Middle frontal gyrus (tissue), 1 donor: ENCODE results near the gene KLF15.
"Not testable (repeated sequence)": the region's sequence is repeated elsewhere in the genome, so short reads cannot be mapped to it uniquely, and the experiment has no call there.

Experiments used
- DNase-seq: peaks from one replicate; pipeline ENCODE4 v3.0.0-alpha.2; 2015; ENCODE audit warnings: low spot score; ENCODE audit errors: extremely low spot score

The KLF15 gene

DNA sequence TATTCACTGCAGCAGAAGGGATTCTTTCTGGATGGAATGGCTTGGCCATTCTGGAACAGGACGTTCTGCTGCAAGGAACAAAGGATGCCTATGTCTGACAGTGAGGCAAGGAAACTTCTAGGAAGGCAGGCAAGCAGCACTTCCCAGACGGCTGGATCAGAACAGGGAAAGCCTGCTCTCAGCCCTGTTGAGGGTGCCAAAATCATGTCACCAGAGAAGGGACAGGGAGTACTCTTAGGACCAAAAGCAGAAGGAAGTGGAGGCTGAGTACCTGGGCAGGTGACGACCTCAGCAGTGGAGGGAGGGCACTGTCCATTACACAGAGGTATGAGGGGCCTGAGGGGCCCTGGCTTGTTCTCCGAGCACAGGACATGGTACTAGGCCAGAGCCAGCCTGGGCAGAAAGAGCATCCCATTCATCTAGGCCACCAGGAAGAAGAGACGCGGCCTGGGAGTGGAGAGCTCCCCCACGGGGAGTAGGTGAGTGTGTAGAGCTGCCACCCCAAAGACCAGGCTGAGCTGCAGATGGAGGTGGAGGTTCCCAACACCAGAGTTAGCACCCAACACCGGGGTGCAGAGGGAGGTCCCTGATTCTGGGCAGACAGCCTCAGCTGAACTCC, 9.6 kb downstream of the KLF15 start:
- no peak for DNase-seq

DNA sequence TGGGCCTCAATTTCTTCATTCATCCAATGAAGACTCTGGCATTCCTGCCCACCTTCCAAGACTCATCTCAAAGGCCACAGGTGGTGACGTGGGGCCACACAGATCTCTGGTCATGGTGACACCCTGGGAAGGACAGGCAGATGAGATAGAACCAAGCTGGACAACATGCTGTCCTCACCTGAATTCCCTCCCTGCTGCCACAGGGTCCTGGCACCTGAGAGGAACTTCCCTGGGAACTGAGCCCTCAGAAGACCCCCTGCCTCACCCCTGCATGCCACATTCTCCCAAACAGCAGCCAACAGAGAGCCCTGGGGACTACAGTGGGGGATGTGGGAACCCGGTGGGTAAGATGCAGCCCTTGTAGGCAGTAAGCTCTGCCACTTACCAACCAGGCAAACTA, 10.7 kb downstream of the KLF15 start:
- no peak for DNase-seq

DNA sequence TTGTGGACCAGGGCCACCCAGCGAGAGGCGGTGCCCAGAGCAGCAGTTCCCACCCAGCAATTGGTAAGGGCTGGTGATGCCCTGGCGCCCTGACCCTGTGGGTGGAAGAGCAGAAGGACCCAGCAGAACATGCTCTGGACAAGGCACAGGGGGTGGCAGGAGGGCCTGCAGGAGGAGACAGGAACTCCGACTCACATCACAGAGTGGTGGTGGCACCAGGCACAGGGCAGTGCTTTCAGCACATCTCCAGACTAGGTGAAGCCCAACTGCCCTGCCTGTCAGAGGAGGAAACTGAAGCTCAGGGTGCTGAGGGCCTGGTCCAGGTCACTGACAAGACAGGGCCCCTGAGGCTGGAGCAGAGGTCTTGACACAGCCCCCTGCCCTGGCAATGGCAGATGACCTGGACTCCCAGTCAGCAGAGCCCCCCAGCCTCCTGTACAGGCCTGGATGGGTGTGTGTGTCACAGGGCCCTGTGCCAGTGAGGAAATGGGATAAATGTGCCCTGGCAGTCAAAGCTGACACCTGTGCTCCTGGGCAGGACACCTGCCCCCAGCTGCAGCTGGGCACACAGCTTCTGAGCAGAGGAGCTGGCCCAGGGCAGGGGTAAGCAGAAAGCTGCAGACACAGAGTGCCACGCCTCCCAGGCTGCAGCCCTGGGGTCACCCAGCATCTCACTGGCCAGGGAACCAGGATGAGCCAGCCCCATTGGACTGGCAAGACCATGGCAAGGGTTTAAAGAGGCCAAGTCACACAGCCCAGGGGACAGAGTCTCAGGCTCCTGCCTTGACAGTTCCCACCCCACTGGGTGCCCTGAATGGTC, 11.4 kb downstream of the KLF15 start:
- no peak for DNase-seq

DNA sequence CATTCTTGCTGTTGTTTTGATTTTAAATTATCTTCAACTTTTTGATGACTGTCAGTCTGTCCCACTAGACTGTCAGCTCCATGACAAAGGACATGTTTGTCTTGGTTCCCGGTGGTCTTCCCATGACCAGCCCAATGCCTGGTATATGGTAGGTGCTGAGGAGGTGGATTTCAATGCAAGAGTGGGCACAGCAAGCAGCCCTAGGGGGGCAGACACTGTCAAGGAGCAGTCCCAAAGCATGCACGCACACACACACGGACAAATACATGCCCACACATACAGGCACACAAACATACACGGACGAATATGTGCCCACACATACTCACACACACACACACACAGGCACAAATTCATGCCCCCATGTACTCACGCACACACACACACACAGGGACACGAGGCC, 12.0 kb downstream of the KLF15 start:
- no peak for DNase-seq

DNA sequence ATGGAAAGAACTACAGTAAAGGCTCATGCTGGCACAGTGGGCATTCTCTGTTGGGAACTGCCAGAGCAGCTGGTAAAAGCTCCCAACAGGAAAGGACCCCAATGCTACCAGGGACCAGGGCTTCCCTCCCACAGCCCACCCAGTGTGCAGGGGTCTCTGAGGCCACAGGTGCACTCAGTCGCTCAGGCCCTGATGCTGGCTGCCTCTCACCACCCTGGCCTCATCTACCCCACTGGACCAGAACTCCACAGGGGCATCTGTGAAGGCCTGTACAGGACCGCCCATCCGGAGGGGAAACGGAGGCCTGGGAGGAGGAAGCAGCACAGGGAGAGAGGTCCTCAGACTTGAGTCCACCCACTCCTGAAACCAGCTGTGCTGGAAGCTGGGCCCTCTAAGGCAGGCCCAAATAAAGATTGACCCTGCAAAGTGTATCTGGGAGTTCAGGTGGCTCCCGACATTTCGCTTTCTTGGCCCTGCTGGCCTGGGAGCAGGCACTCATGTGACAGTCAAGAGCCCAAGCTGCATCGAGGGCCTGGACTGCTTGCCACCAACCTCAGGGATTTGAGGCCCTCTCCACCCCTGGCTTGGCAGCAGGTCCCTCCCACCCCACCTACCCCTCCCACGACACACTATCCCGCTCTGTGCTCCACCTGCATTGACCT, 12.7 kb downstream of the KLF15 start:
- no peak for DNase-seq

DNA sequence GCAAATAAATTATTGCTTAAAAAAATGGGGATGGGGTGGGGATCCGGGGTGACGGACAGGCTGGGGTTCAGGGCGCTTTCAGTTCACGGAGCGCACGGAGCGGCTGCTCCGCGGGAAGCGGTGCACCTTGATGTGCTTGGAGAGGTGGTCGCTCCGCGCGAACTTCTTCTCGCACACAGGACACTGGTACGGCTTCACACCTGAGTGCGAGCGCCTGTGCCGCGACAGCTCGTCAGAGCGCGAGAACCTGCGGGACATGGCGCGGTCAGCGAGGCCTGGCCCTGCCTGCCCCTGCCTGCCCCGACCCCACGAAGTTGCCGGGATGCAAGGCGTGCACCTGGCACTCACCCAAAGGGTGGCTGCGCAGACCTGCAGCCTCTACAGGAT, 13.6 kb downstream of the KLF15 start:
- DNase-seq = no peak

DNA sequence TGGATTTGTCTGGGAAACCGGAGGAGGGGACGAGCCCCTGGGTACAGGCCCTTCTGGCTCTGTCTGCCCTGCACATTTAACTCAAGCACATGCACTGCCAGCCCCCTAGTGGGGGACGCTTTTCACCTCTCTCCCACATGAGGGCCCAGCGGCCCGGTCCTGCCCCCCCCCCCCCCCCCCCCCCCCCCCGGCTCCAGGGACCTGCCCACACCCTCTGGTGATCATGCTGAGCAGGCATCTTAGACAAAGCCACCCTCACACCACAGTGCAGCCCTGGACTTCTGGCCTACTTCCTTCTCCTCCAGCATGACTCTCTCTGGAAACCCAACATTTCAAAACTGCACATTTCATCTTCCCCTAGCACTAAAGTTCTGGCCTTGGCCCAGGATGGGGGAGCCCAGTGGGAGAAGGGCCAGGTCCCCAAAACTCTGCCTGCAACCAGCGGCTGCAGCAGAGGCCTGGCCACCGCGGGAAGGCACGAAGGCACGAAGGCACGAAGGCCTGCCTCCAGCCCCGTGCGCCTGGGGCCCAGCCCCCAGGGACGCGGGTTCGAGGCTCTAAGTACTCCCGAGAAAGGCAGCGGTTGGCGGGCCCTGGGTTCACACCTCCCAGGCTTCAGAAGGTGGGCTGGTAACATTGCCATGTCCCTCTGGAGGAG, 14.1 kb downstream of the KLF15 start:
- no peak for DNase-seq

DNA sequence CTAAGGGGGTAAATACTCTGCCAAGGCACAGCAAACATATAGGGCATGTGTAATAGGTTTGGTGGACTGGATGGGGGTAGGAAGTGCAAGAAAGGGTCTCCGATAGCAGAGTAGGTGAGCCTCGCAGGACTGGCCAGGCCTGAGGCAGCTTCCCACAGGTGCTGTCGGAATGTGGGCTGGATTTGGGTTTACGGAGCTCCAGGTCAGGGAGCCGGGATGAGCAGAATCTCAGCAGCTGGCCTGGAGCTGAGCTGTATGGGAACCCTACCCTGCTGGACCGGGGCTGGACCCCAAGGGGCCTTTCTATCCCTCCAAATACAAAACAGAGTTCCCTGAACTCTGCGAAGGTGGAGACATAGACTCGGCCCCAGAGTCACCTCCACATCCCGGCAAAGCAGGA, 15.0 kb downstream of the KLF15 start:
- DNase-seq = no peak

DNA sequence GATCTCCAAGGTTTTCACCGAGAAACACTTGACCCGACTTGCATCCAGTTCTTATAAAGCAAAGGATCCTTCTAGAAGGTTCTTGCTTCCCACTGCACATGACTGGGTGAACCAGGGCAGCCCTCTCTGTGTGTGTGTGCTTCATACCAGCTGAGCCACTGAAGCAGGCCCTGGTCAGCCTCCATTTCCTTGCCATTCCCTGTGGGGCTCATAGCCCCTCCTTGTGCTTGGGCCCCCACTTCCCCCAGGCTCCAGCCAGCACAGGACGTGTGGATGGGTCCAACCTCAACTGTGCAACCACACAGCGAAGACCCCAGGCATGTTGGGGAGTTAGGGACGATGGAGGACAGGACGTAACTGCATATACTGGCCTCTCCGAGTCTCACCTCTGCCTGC, 15.5 kb downstream of the KLF15 start:
- DNase-seq = no peak

DNA sequence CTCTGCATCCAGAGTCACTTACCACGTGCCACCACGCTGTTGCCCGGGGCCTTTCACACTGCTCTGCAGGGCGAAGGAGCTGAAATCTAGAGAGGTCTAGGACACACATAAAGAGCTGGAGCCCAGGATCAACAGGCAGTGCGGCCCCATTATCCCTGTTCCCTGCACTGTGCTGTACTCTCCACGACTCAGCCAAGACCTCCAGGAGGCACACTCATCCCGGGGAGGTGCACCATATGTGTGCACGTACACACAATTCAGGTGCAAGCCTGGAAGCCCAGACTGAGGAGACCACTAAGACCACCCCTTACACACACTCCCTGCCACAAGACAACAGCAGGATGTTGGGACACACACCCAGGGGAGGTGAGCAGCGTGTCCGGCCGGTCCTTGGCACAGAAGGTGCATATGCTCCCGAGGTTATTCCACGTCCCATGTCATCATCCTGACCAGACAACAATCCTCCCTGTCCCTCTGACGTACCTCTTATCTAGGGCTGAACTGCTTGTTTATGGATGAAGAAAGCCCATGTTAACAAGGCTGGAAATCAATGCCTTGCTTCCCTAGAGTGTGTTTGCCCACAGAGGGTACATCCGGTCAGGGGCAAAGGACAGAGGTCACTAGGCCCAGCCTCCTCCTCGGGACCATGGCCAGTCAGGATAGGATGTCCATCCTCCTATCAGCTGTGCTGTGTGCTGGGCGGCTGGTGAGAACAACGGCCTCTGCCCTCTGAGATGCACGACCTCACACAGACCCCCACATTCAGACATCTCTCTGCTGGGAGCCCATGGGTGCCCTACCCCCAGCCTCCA, 16.1 kb downstream of the KLF15 start:
- no peak for DNase-seq

DNA sequence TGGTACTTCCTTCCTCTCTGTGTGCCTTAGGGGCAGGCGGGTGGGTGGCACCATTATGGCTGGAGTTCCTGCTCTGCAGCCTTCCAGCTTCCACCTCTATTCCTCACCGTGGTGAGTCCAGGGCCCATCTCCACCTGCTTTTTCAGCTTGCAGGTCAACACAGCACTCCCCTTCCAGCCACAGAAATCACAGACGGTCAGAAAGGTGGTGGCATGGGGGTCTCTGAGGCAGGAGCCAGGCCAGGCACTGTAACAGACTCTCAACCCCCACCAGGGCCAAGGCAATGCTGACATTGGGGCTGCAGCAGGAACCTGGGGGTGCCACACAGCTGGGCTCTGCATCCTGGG, 16.6 kb downstream of the KLF15 start:
- DNase-seq = no peak

DNA sequence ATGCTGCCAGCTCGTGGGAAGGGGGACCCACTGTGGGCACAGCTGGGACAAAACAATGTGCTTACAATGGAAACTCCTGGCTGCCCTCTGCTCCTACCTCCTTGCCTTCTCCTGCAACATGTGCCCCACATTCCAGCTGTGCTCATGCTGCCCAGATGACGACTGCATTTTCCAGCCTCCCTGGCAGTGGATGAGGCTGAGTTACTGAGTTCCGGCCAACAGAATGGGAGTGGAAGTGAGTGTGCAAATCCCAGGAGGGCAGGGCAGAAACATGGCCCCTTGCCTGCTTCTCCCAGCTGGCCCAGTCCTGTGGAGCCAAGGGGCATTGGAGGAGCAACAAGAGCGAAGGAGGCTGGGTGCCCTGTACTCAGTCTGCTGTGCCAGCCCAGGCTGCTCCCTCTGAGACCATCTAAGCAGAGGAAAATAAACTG, 17.1 kb downstream of the KLF15 start:
- DNase-seq = no peak

DNA sequence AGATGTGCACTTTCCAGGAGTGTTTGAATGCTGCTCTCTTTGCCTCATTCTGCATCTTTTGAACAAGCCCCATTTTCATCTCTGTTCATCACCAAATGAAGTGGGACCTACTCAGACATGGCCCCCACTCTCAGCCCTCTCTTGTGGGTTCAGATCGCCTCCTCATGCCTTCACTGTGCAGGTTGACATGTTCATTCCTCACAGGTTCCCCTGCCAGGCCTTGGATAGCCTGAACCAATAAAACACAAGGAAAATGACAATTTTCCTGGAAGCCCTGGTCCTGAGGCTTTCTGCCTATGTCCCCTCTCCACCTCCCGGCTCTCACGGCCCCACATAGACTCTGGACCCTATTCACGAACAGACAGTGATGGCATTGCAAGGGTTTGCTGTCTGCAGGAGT, 17.7 kb downstream of the KLF15 start:
- no peak for DNase-seq

DNA sequence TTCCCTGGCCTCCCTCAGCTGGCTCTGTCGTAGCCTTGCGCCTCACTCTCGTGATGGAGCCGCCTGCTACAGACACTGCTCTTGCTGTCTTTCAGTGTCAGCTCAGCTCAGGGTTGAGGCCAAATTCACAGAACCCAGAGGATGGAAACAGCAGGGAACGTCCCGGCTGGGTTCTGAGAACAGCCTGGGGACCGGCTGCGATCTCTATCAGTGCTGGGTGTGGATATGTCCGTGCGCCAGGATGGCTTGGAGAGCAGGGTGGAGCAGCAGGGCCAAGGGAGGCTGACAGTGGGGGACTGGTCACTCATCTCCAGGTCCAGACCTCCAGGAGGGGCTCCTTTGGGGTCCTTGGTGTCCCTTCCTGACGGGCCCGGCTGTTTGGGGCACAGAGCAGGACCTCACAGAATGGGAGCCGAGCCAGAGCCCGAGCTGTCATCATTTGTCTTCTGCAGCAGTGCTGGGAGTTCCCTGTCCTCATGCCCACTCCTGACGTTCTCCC, 18.4 kb downstream of the KLF15 start:
- no peak for DNase-seq

DNA sequence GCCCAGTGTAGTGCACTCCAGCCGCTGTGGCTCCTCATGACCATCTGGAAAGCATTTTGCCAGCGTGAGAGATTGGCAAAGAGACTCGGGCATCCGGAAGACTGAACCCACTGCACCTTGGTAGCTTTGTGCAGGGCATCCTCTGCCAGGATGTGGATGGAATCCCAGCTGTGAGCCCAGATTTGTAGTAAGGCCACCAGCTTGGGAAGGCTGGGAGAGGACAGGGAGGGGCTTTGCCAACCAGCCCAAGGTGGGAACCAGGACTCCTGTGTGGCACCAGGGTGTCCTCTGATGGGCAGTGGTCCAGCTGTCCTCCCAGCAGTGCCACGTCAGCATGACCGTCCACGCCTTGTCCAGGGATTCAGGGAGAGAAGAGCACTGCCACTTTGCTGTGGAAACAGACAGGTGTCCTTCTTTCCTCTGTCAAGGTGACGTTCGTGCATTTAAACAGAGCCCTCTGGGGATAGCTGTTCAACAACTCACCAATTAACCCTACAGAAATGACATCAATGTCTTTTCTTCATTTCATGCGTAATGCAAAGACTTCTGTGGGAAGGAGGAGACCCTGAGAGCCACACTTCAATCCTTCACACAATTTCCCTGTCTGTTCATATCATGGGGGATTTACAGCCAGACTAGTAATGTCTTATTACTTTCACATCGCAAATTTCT, 19.1 kb downstream of the KLF15 start:
- DNase-seq = no peak

DNA sequence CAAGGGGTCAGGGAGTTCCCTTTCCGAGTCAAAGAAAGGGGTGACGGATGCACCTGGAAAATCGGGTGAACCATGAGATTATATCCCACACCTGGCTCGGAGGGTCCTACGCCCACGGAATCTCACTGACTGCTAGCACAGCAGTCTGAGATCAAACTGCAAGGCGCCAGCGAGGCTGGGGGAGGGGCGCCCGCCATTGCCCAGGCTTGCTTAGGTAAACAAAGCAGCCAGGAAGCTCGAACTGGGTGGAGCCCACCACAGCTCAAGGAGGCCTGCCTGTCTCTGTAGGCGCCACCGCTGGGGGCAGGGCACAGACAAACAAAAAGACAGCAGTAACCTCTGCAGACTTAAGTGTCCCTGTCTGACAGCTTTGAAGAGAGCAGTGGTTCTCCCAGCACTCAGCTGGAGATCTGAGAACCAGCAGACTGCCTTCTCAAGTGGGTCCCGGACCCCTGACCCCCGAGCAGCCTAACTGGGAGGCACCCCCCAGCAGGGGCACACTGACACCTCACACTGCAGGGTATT, 25.3 kb downstream of the KLF15 start:
- DNase-seq = not testable (repeated sequence)

DNA sequence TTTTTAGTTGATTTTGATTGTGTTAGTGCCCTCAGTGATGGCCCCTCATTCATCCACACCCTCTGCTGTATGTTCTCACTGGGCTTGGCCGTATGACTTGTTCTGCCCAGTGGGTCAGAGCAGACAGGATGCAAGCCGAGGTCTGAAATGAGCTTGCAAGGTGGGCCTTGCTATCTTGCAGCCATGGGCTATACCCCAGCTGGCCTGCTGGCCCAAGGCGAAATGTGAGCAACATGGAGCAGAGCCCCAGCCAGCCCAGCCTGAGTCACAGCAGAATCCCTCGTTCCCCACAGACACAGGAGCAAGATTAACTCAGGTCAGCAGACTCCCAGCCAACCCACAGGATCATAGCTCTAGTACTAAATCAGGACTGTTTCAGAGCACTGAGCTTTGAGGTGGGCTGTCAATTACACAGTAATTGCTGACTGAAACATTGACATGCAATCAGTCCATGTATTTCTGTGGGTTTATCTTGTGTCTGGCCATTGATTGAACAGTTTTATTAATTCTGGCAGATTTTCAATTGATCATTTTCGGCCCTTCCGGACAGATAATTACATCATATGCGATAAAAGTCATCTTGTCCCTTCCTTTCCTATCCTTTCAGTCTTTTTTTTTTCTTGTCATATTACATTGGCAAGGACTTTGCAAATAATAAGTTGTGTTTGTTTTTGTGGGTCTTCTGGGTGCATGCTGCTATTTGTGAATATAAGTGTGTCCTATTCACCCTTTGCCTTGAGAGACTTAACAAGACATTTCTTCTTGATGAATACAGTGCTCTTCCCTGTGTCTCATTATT, 27.1 kb downstream of the KLF15 start:
- DNase-seq = no peak

DNA sequence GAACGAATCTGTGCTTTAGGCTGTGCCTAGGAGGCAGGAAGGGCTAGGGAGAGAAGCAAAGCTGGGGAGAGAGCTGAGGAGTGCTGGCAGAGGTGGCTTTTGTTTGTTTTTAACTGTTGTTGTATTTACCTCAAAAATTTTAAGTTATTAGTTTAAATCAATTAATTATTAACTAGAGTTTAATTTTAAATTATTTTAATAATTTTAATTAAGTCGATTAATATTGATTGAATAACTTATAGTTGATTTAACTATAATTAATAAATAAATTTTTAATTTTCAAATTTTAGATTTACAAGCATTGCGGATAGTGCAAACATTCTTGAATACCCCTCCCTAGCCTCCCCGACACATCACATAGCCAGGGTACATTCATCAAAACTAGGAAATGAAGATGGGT, 30.6 kb downstream of the KLF15 start:
- no peak for DNase-seq

DNA sequence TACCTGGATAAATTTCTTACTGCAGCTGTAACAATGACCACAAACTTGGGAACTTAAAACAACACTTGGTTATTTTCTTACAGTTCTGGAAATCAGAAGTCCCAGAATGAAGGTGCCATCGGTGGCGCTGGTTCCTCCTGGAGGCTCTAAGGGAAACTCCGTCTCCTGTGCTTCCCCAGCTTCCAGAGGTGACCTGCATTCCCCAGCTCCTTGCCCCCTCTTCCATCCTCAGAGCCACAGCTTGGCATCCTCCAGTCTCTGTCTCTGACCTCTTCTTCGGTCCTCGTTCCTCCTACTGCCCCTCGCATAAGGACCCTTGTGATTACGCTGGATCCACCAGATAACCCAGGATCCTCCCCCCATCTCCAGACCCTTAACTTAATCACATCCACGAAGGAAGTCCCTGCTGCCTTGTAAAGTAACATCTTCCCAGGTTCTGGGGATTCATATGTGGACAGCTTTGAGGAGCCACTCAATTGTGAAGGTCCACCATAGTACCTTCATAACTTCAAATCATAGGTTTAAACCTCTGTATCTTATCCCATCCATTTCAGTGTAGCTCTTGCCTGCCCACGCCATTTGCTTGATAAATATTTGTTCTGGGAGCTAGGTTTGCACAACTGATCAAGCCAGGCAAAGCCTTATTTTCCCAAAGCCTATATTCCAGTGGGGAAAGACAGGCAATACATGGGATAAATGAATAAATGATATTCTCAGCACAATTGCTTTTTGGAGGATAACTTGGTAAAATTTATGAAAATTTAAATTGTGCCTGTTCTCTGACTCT, 34.8 kb downstream of the KLF15 start:
- DNase-seq = no peak
